Measurements from ENCODE around the gene ARID3B. TPM values are rescaled to one million over a fixed set of nuclear protein-coding genes. Genes with fewer than 3 reads are reported as not detected.

Gene ARID3B
- total and polyA plus RNA-seq, 2 of the 13 experiments (the other 11 are each of a cell fraction or from before 2014, with no cell fraction given) = 5.3 to 12.8 TPM

DNA sequence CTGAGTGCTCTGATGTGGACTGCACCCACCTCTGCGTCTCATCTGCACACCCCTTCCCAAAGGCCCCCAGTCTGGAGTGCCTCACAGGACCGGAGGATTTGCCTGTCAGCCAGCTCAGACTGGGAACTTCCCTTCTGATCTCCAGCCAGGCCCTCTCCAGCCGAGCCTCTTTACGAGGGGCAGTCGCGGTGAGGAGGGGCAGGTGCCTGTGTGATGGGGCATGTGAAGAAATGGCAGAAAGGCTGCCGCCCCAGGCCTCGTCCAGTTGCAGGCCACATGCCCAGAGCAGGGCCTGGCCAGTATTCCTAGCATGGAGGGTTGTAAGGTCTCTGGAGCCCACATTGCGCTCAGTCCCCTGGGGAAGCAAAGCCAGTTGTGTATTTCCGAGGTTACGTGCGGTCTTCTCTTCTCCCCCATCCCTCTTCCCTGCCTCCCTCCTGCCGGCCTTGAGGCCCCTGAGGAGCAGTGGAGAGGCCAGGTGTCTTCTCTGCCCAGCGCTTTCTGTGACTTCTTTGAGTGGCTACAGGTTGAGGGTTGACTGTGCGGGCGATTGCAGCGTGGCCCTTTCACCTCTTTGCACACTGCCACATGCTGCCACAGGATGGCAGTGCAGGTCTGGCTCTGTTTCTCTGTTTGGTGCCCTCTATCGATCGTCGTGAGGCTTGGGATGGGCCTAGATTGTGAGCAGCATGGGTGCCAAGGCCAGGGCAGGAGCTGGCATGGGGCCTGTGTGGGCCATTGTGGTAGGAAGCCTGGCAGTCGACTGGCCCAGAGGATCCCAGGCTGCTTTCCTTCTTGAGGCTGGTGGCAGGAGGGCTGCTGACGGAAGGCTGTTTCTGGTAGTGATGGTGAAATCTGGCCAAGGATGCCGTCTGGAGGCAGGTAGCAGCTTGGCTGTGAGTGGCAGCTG lies 79.9 kb downstream of the ARID3B start (continued):
- no peak for TF ChIP-seq ZNF674 (CRISPR knock-in tag; IDR thresholded peaks at IDR 0.05; ENCODE audit: low read depth)
- TF ChIP-seq ZKSCAN1 (IDR thresholded peaks at IDR 0.05; ENCODE audit: low read length) = no peak
- TF ChIP-seq GZF1 (CRISPR knock-in tag; IDR thresholded peaks at IDR 0.05) = no peak
- no peak for TF ChIP-seq ZNF296 (CRISPR knock-in tag; conservative IDR thresholded peaks at IDR 0.05)
- TF ChIP-seq, protein P1, sequence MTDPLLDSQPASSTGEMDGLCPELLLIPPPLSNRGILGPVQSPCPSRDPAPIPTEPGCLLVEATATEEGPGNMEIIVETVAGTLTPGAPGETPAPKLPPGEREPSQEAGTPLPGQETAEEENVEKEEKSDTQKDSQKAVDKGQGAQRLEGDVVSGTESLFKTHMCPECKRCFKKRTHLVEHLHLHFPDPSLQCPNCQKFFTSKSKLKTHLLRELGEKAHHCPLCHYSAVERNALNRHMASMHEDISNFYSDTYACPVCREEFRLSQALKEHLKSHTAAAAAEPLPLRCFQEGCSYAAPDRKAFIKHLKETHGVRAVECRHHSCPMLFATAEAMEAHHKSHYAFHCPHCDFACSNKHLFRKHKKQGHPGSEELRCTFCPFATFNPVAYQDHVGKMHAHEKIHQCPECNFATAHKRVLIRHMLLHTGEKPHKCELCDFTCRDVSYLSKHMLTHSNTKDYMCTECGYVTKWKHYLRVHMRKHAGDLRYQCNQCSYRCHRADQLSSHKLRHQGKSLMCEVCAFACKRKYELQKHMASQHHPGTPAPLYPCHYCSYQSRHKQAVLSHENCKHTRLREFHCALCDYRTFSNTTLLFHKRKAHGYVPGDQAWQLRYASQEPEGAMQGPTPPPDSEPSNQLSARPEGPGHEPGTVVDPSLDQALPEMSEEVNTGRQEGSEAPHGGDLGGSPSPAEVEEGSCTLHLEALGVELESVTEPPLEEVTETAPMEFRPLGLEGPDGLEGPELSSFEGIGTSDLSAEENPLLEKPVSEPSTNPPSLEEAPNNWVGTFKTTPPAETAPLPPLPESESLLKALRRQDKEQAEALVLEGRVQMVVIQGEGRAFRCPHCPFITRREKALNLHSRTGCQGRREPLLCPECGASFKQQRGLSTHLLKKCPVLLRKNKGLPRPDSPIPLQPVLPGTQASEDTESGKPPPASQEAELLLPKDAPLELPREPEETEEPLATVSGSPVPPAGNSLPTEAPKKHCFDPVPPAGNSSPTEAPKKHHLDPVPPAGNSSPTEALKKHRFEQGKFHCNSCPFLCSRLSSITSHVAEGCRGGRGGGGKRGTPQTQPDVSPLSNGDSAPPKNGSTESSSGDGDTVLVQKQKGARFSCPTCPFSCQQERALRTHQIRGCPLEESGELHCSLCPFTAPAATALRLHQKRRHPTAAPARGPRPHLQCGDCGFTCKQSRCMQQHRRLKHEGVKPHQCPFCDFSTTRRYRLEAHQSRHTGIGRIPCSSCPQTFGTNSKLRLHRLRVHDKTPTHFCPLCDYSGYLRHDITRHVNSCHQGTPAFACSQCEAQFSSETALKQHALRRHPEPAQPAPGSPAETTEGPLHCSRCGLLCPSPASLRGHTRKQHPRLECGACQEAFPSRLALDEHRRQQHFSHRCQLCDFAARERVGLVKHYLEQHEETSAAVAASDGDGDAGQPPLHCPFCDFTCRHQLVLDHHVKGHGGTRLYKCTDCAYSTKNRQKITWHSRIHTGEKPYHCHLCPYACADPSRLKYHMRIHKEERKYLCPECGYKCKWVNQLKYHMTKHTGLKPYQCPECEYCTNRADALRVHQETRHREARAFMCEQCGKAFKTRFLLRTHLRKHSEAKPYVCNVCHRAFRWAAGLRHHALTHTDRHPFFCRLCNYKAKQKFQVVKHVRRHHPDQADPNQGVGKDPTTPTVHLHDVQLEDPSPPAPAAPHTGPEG (CRISPR knock-in tag; IDR thresholded peaks at IDR 0.05) = no peak
- peak; percentile 97 for TF ChIP-seq HNRNPL (IDR thresholded peaks at IDR 0.05; ENCODE audit: low read depth, low read length)
- TF ChIP-seq SMAD3 (CRISPR knock-in tag; IDR thresholded peaks at IDR 0.05) = no peak
- no peak for TF ChIP-seq TCF7 (IDR thresholded peaks at IDR 0.05; ENCODE audit: low read depth)
- no peak for TF ChIP-seq HOXA5 (CRISPR knock-in tag; IDR thresholded peaks at IDR 0.05)
- no peak for TF ChIP-seq ATAD3A (CRISPR knock-in tag; IDR thresholded peaks at IDR 0.05)
- TF ChIP-seq BORCS8-MEF2B (CRISPR knock-in tag; IDR thresholded peaks at IDR 0.05) = peak; percentile 49; the same call in 1 of the 2 replicates
- TF ChIP-seq, protein P2, sequence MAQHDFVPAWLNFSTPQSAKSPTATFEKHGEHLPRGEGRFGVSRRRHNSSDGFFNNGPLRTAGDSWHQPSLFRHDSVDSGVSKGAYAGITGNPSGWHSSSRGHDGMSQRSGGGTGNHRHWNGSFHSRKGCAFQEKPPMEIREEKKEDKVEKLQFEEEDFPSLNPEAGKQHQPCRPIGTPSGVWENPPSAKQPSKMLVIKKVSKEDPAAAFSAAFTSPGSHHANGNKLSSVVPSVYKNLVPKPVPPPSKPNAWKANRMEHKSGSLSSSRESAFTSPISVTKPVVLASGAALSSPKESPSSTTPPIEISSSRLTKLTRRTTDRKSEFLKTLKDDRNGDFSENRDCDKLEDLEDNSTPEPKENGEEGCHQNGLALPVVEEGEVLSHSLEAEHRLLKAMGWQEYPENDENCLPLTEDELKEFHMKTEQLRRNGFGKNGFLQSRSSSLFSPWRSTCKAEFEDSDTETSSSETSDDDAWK (CRISPR knock-in tag; IDR thresholded peaks at IDR 0.05) = no peak
- TF ChIP-seq ZNF619 (CRISPR knock-in tag; IDR thresholded peaks at IDR 0.05) = no peak; the same call in 1 of the 2 replicates
- TF ChIP-seq AGO2 (optimal IDR thresholded peaks at IDR 0.05; ENCODE audit: low read depth, low read length) = peak; percentile 16
- peak; percentile 69 for TF ChIP-seq SMC3 (IDR thresholded peaks at IDR 0.05; ENCODE audit: low read length)
- TF ChIP-seq GTF2F1 (IDR thresholded peaks at IDR 0.05; ENCODE audit: low read length) = no peak
- TF ChIP-seq, protein P3, sequence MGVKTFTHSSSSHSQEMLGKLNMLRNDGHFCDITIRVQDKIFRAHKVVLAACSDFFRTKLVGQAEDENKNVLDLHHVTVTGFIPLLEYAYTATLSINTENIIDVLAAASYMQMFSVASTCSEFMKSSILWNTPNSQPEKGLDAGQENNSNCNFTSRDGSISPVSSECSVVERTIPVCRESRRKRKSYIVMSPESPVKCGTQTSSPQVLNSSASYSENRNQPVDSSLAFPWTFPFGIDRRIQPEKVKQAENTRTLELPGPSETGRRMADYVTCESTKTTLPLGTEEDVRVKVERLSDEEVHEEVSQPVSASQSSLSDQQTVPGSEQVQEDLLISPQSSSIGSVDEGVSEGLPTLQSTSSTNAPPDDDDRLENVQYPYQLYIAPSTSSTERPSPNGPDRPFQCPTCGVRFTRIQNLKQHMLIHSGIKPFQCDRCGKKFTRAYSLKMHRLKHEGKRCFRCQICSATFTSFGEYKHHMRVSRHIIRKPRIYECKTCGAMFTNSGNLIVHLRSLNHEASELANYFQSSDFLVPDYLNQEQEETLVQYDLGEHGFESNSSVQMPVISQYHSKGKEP (CRISPR knock-in tag; IDR thresholded peaks at IDR 0.05) = no peak
- TF ChIP-seq NR3C1 (CRISPR knock-in tag; IDR thresholded peaks at IDR 0.05) = no peak

Measured in HepG2 (cell line).